BJ (cell line): ENCODE data around the gene DNAJC16. TPM values are rescaled to one million over a fixed set of nuclear protein-coding genes. Genes with fewer than 3 reads are reported as not detected.

Experiments
- CTCF ChIA-PET: fragments of 350-600 bp; formaldehyde crosslinking; extraction: SDS; loops from one replicate; lab custom pipeline; 2021; ENCODE audit warnings: antibody characterized with exemption, inconsistent platforms; lab: Yijun Ruan, JAX
- POLR2A ChIA-PET: fragments of 300-600 bp; sonication (Branson Sonifier 250); formaldehyde crosslinking; extraction: SDS; loops from one replicate; lab custom pipeline; 2021; ENCODE audit warnings: antibody characterized with exemption; lab: Charles Lee
- DNase-seq: peaks from one replicate; pipeline ENCODE4 v3.0.0-alpha.2; 2011; ENCODE audit warnings: low read depth
- H3K27me3 ChIP-seq: 2 replicates; pipeline ENCODE4 v1.6.0; 2011; ENCODE audit warnings: low read length; ENCODE audit not compliant: control insufficient read depth, insufficient read depth
- H3K36me3 ChIP-seq: 2 replicates; pipeline ENCODE4 v1.5.1; 2011; ENCODE audit warnings: low read length; ENCODE audit not compliant: control insufficient read depth, insufficient read depth
- H3K4me3 ChIP-seq: 2 replicates; pipeline ENCODE4 v1.5.1; 2011; ENCODE audit warnings: low read depth, mild to moderate bottlenecking, control low read depth, low read length
- CTCF ChIP-seq: IDR thresholded peaks from 2 replicates; pipeline ENCODE4 v1.5.1; 2011; ENCODE audit warnings: low read depth, mild to moderate bottlenecking, control low read depth, inconsistent platforms, low read length, moderate library complexity; ENCODE audit not compliant: insufficient read depth
- polyA plus RNA-seq: library from polyadenylated mRNA; depleted of rRNA; stranded (reverse); fragments of >200 nt; gene quantifications from 2 replicates; pipeline ENCODE4 v1.2.3, GENCODE V29; 2011

The DNAJC16 gene
- polyA plus RNA-seq, 1 experiment, result 12.3 TPM

GRCh38 chr1:15620902-15621682 lies 94.4 kb downstream of the DNAJC16 start:
- no peaks in the 10 kb centered on the region for H3K36me3 ChIP-seq
- CTCF ChIA-PET, result interaction anchor here (0.7 to 1.1 kb wide), 2 partner anchors 10 to 93 kb away, joined by 3 read pairs; no protein-coding TSS in a partner anchor
- POLR2A ChIA-PET, result no interaction called here
- no peak overlapping the region for H3K4me3 ChIP-seq
- no peak for DNase-seq
- TF ChIP-seq CTCF, result no peak
- H3K27me3 ChIP-seq, result no peaks in the 10 kb centered on the region

- Histone ChIP-seq H3K4me3 (no peak overlapping the region), H3K27me3 (no peaks in the 10 kb centered on the region), H3K36me3 (no peaks in the 10 kb centered on the region)
- CTCF ChIA-PET, result interaction anchor here (0.6 to 1.5 kb wide), 2 partner anchors 11 to 63 kb away, joined by 3 to 7 read pairs; no protein-coding TSS in a partner anchor
- no peak for TF ChIP-seq CTCF
- DNase-seq, result no peak
- POLR2A ChIA-PET, result no interaction called here
These were observed 95.3 kb downstream of the DNAJC16 start for GRCh38 chr1:15621975-15622374.

GRCh38 chr1:15622712-15623373 lies 96.2 kb downstream of the DNAJC16 start:
- Histone ChIP-seq H3K36me3 (no peaks in the 10 kb centered on the region; the same call in 1 of the 2 replicates), H3K4me3 (no peak overlapping the region), H3K27me3 (no peaks in the 10 kb centered on the region)
- no peak for TF ChIP-seq CTCF
- ChIA-PET POLR2A (no interaction called here), CTCF (interaction anchor here (1.5 kb wide), 1 partner anchor 11 kb away, joined by 7 read pairs; no protein-coding TSS in a partner anchor)
- DNase-seq, result no peak

- H3K36me3 ChIP-seq, result no peaks in the 10 kb centered on the region; the same call in 1 of the 2 replicates
- CTCF ChIA-PET, result no interaction called here
- no peak for DNase-seq
- POLR2A ChIA-PET, result no interaction called here
- TF ChIP-seq CTCF, result no peak
- H3K27me3 ChIP-seq, result no peaks in the 10 kb centered on the region
- H3K4me3 ChIP-seq, result no peak overlapping the region
These were observed 96.8 kb downstream of the DNAJC16 start for GRCh38 chr1:15623435-15623834.

- no peak for TF ChIP-seq CTCF
- no peak for DNase-seq
- no peaks in the 10 kb centered on the region; the same call in 1 of the 2 replicates for H3K36me3 ChIP-seq
- no peaks in the 10 kb centered on the region for H3K27me3 ChIP-seq
- ChIA-PET POLR2A (interaction anchor here (0.6 kb wide), 1 partner anchor 18 kb away, joined by 10 read pairs; no protein-coding TSS in a partner anchor), CTCF (no interaction called here)
- no peak overlapping the region for H3K4me3 ChIP-seq
These were observed 97.6 kb downstream of the DNAJC16 start for GRCh38 chr1:15624133-15624714.
